ENCODE measurements around the gene GPC6.

Gene GPC6

GRCh38 chr13:93649496-93649895 is 422.9 kb downstream of the GPC6 start:
- TF ChIP-seq MAX (IDR thresholded peaks at IDR 0.05; ENCODE audit: low read depth, low read length), result no peak
- TF ChIP-seq POLR2A (IDR thresholded peaks at IDR 0.05; ENCODE audit: extremely low read depth, insufficient read length), result no peak
- no peak for TF ChIP-seq CTCF (IDR thresholded peaks at IDR 0.05; ENCODE audit: low read depth, low read length)
- DNase-seq (ENCODE audit: low read depth), result no peak
- H3K4me3 ChIP-seq (ENCODE audit: low read depth, low read length), result no peak overlapping the region

GRCh38 chr13:93653776-93654175 is 427.2 kb downstream of the GPC6 start:
- TF ChIP-seq MAX (IDR thresholded peaks at IDR 0.05; ENCODE audit: low read depth, low read length), result no peak
- no peak for TF ChIP-seq POLR2A (IDR thresholded peaks at IDR 0.05; ENCODE audit: extremely low read depth, insufficient read length)
- TF ChIP-seq CTCF (IDR thresholded peaks at IDR 0.05; ENCODE audit: low read depth, low read length), result no peak
- TF ChIP-seq MYC (IDR thresholded peaks at IDR 0.05; ENCODE audit: low read depth, low read length), result no peak
- H3K4me3 ChIP-seq (ENCODE audit: low read depth, low read length), result no peak overlapping the region
- DNase-seq (ENCODE audit: low read depth), result no peak

GRCh38 chr13:93655154-93655553 is 428.5 kb downstream of the GPC6 start:
- TF ChIP-seq POLR2A (IDR thresholded peaks at IDR 0.05; ENCODE audit: extremely low read depth, insufficient read length) (no peak), MAX (IDR thresholded peaks at IDR 0.05; ENCODE audit: low read depth, low read length) (no peak), MYC (IDR thresholded peaks at IDR 0.05; ENCODE audit: low read depth, low read length) (no peak), CTCF (IDR thresholded peaks at IDR 0.05; ENCODE audit: low read depth, low read length) (no peak)
- no peak overlapping the region for H3K4me3 ChIP-seq (ENCODE audit: low read depth, low read length)
- no peak for DNase-seq (ENCODE audit: low read depth)

- H3K4me3 ChIP-seq (ENCODE audit: low read depth, low read length), result no peak overlapping the region
- no peak for DNase-seq (ENCODE audit: low read depth)
- TF ChIP-seq CTCF (IDR thresholded peaks at IDR 0.05; ENCODE audit: low read depth, low read length), result no peak
- TF ChIP-seq POLR2A (IDR thresholded peaks at IDR 0.05; ENCODE audit: extremely low read depth, insufficient read length), result no peak
- TF ChIP-seq MAX (IDR thresholded peaks at IDR 0.05; ENCODE audit: low read depth, low read length), result no peak
- no peak for TF ChIP-seq MYC (IDR thresholded peaks at IDR 0.05; ENCODE audit: low read depth, low read length)
These were observed 433.9 kb downstream of the GPC6 start for GRCh38 chr13:93660391-93661063.

GRCh38 chr13:93670866-93671265 is 444.3 kb downstream of the GPC6 start:
- no peak for TF ChIP-seq POLR2A (IDR thresholded peaks at IDR 0.05; ENCODE audit: extremely low read depth, insufficient read length)
- TF ChIP-seq MYC (IDR thresholded peaks at IDR 0.05; ENCODE audit: low read depth, low read length), result no peak
- no peak for TF ChIP-seq CTCF (IDR thresholded peaks at IDR 0.05; ENCODE audit: low read depth, low read length)
- no peak for DNase-seq (ENCODE audit: low read depth)
- no peak overlapping the region for H3K4me3 ChIP-seq (ENCODE audit: low read depth, low read length)

- H3K4me3 ChIP-seq (ENCODE audit: low read depth, low read length), result no peak overlapping the region
- no peak for TF ChIP-seq POLR2A (IDR thresholded peaks at IDR 0.05; ENCODE audit: extremely low read depth, insufficient read length)
- no peak for TF ChIP-seq MYC (IDR thresholded peaks at IDR 0.05; ENCODE audit: low read depth, low read length)
- TF ChIP-seq CTCF (IDR thresholded peaks at IDR 0.05; ENCODE audit: low read depth, low read length), result no peak
- TF ChIP-seq MAX (IDR thresholded peaks at IDR 0.05; ENCODE audit: low read depth, low read length), result no peak
- no peak for DNase-seq (ENCODE audit: low read depth)
These were observed 446.4 kb downstream of the GPC6 start for GRCh38 chr13:93672996-93673395.

Data from NB4 (cell line).